AG10803 (cell line): ENCODE results near the gene SYT8.
A peak's percentile ranks its signal among the peaks of the same experiment; 100 is the strongest.
"Not testable (repeated sequence)": the region's sequence is repeated elsewhere in the genome, so short reads cannot be mapped to it uniquely, and the experiment has no call there.

Experiments
- DNase-seq: peaks from one replicate; pipeline ENCODE4 v3.0.0; 2010; ENCODE audit warnings: low read depth
- H3K4me3 ChIP-seq: 2 replicates; pipeline ENCODE4 v1.5.1; 2011; ENCODE audit warnings: mild to moderate bottlenecking, low read length, control low read depth
- TF ChIP-seq, protein P1 (sequence below): conservative IDR thresholded peaks from 2 replicates; pipeline ENCODE4 v1.5.1; 2011; ENCODE audit warnings: mild to moderate bottlenecking, low read length, control low read depth, inconsistent platforms

SYT8 gene

DNA sequence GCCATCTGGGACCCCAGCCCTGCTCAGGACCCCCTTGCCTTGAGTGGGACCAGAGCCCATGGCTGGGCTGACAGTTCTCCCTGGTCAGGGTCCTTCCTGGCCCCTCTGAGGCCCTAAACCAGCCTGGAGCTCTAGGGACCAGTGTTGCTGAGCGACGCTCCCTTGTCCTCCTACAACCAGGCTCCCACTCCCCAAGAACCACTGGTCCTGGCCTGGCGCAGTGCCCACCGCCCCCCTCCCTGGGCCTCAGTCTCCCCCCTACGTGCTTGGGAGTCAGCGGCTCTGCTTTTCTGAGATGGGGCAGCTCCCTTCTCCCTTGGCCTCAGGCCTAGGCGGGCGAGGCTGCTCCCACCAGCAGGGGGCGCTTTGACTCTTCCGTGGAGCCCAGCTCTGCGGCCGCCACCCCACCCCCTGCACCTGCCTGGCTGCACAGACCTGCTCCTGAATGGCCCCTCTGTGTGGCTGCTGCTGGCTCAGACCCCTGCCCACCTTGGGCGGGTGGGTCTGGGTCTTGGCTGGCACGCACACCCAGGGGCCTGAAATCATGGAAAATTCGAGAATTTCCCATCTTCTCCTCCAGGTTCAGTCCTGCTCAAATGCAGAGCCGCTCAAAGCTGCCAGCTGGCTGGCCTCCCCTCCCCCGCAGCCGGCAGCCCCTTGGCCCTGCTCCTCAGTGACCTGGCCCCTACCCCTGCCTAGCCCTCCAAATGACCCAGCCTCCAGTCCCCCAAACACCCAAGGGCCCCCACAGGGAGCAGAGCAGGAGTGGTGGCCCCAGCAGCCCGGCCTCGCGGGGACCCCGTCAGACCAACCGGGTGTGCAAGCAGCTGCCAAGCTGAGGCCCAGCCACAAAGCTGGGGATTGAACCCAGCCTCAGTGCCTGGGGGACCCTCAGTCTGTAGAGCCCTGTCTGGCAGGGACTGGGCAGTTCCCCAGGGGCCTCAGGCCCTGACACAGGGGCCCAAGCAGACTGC is 47.8 kb downstream of the SYT8 start:
- no peak overlapping the region for H3K4me3 ChIP-seq
- DNase-seq: peak; percentile 49
- TF ChIP-seq, protein P1, sequence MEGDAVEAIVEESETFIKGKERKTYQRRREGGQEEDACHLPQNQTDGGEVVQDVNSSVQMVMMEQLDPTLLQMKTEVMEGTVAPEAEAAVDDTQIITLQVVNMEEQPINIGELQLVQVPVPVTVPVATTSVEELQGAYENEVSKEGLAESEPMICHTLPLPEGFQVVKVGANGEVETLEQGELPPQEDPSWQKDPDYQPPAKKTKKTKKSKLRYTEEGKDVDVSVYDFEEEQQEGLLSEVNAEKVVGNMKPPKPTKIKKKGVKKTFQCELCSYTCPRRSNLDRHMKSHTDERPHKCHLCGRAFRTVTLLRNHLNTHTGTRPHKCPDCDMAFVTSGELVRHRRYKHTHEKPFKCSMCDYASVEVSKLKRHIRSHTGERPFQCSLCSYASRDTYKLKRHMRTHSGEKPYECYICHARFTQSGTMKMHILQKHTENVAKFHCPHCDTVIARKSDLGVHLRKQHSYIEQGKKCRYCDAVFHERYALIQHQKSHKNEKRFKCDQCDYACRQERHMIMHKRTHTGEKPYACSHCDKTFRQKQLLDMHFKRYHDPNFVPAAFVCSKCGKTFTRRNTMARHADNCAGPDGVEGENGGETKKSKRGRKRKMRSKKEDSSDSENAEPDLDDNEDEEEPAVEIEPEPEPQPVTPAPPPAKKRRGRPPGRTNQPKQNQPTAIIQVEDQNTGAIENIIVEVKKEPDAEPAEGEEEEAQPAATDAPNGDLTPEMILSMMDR: peak; percentile 71

GRCh38 chr11:1883346-1884302 is 48.8 kb downstream of the SYT8 start:
- TF ChIP-seq, protein P1: no peak
- no peak overlapping the region for H3K4me3 ChIP-seq
- DNase-seq: no peak

- TF ChIP-seq, protein P1: no peak
- H3K4me3 ChIP-seq: no peak overlapping the region
- DNase-seq: no peak
These were observed 49.5 kb downstream of the SYT8 start for GRCh38 chr11:1884303-1884700.

DNA sequence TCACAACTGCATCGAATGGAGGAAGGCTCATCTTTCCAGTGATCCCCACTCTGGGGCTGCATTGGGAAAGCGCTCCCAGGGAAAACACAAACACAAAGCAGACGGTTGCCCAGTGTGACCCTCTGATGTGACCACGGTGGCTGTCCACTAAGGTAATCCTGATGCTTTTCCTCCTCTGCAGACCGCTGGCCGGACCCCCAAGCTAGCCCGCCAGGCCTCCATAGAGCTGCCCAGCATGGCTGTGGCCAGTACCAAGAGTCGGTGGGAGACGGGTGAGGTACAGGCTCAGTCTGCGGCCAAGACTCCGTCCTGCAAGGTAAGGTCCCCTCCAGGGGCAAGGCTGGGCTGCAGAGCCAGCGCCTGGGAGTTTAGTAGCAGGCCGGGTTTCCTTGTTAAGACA is 51.8 kb downstream of the SYT8 start:
- not testable (repeated sequence) for H3K4me3 ChIP-seq, DNase-seq
